Fibroblast of skin of scalp (primary cell): ENCODE results near the gene TAL1. TPM values are rescaled to one million over a fixed set of nuclear protein-coding genes. Genes with fewer than 3 reads are reported as not detected.
"Not testable (repeated sequence)": the region's sequence is repeated elsewhere in the genome, so short reads cannot be mapped to it uniquely, and the experiment has no call there.

Source experiments
- DNase-seq: peaks from one replicate; pipeline ENCODE4 v3.0.0-alpha.2; 2013
- polyA plus RNA-seq, 2 experiments: library from polyadenylated mRNA; unstranded; fragments of 120-200 nt; gene quantifications; one replicate each; pipeline ENCODE4 v1.2.1, GENCODE V29; 2013; ENCODE audit not compliant: insufficient read length in 2 of 2

The TAL1 gene
- polyA plus RNA-seq (2013, experiment 1 of 2; ENCODE audit: insufficient read length) = not detected
- polyA plus RNA-seq (2013, experiment 2 of 2; ENCODE audit: insufficient read length) = 0.22 TPM

GRCh38 chr1:47232187-47232874 lies at the start of gene TAL1:
Gene TAL1 (minus strand): TSS chr1:47232225. CDS start chr1:47225888, 6,337 bp downstream.
- DNase-seq = no peak

- DNase-seq = no peak
These were observed 48.1 kb upstream of the TAL1 start for GRCh38 chr1:47280142-47280541.

GRCh38 chr1:47276850-47277249 lies 44.8 kb upstream of the TAL1 start:
- no peak for DNase-seq

- DNase-seq = not testable (repeated sequence)
These were observed 43.8 kb upstream of the TAL1 start for GRCh38 chr1:47275811-47276210.

- DNase-seq = not testable (repeated sequence)
These were observed 33.5 kb upstream of the TAL1 start for GRCh38 chr1:47265529-47265928.

- peak; percentile 42 for DNase-seq
These were observed 30.9 kb upstream of the TAL1 start for GRCh38 chr1:47262787-47263413.

GRCh38 chr1:47257224-47257623 lies 25.2 kb upstream of the TAL1 start:
- no peak for DNase-seq

- DNase-seq = no peak
These were observed 20.8 kb upstream of the TAL1 start for GRCh38 chr1:47252795-47253194.

- no peak for DNase-seq
These were observed 20.3 kb upstream of the TAL1 start for GRCh38 chr1:47252369-47252768.

GRCh38 chr1:47249755-47250154 lies 17.7 kb upstream of the TAL1 start:
- DNase-seq = no peak

GRCh38 chr1:47244339-47244862 lies 12.4 kb upstream of the TAL1 start:
- no peak for DNase-seq

- no peak for DNase-seq
These were observed 11.9 kb upstream of the TAL1 start for GRCh38 chr1:47243910-47244309.

- no peak for DNase-seq
These were observed 9.4 kb upstream of the TAL1 start for GRCh38 chr1:47241114-47242113.

- DNase-seq = no peak
These were observed 7.0 kb upstream of the TAL1 start for GRCh38 chr1:47238935-47239592.

GRCh38 chr1:47235806-47236205 lies 3.8 kb upstream of the TAL1 start:
- DNase-seq = no peak

- DNase-seq = no peak
These were observed 3.2 kb upstream of the TAL1 start for GRCh38 chr1:47235241-47235681.

- DNase-seq = no peak
These were observed 1.2 kb upstream of the TAL1 start for GRCh38 chr1:47233186-47233585.

GRCh38 chr1:47231301-47232186 lies 481 bp downstream of the TAL1 start:
- peak; percentile 59 for DNase-seq

GRCh38 chr1:47230692-47231300 lies 1.2 kb downstream of the TAL1 start:
- DNase-seq = no peak

GRCh38 chr1:47229886-47230691 lies 1.9 kb downstream of the TAL1 start:
- DNase-seq = no peak
